ENCODE measurements around the gene CD79B. TPM values are rescaled to one million over a fixed set of nuclear protein-coding genes. Genes with fewer than 3 reads are reported as not detected.

CD79B gene
- total and polyA plus RNA-seq, 2 of the 13 experiments (the other 11 are each of a cell fraction or from before 2014, with no cell fraction given): not detected

DNA sequence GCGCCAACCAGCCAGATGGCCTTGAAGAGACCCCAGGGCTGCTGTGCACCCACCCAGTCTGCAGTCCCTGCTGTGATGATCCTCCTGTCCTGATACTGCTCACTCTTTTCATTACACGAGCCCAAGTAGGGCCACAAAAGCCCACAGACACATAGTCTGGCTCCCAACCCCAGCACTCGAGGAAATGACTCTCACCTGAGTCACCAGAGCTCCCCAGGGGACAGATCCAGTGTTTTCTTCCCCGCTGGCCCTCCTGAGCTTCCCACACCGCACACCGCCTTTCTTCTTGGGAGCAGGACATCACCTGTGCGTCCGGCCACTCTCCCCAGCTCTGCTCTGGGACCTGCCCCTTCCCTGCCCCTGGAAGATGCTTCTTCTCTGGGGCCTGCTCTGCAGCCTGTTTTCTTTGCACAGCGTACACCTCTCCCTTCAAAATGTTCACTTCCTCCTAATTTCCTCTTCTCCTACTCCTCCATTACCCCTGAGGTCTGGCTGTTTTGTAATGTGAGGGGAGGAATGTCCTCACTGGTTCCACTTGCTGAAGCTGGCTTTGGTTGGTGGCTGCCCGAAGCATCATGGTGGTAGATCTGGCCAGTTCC, 42.6 kb upstream of the CD79B start:
- ATAC-seq (no peak), DNase-seq (ENCODE audit: low spot score) (no peak), FAIRE-seq (no peak)
- H4K20me1 ChIP-seq (ENCODE audit: insufficient read depth, low read length): no peaks in the 10 kb centered on the region
- intact Hi-C loops (cut with micrococcal nuclease; ENCODE audit: unreplicated experiment) (no loop called here), in situ Hi-C loops (cut with HindIII; ENCODE audit: extremely low pct_ligation_motif_present, low pct_unique_long_range_greater_than_20kb) (no loop called here)
- no peak overlapping the region for H3K27ac ChIP-seq (ENCODE audit: extremely low read length, insufficient read depth, low read length)
- BruUV-seq (replicated peaks): no TSS peak
- ChIA-PET POLR2A (no interaction called here), CTCF (ENCODE audit: low intra/inter-chr PET ratio, low total read pairs) (no interaction called here)
- 4% methylated on average over 10 of the region's 10 CpGs for WGBS (ENCODE audit: low lambda C conversion rate)
- no peak overlapping the region for H2AFZ ChIP-seq (ENCODE audit: low read length)
- H3K27me3 ChIP-seq (ENCODE audit: control insufficient read depth in 1 of 2, insufficient read depth in 2 of 2, low read length in 2 of 2): peaks cover 13 to 64% of the 10 kb centered on the region in 2 experiments; a peak in 4 of 5 replicates
- TF ChIP-seq ZNF616 (CRISPR knock-in tag; IDR thresholded peaks at IDR 0.05; ENCODE audit: low read depth) (no peak), SRF (IDR thresholded peaks at IDR 0.05; ENCODE audit: low read depth, low read length) (no peak), TRIM24 (CRISPR knock-in tag; IDR thresholded peaks at IDR 0.05) (no peak), DR1 (CRISPR knock-in tag; IDR thresholded peaks at IDR 0.05) (no peak), ZNF10 (CRISPR knock-in tag; IDR thresholded peaks at IDR 0.05; ENCODE audit: borderline replicate concordance, low read depth) (no peak), ZNF260 (CRISPR knock-in tag; IDR thresholded peaks at IDR 0.05; ENCODE audit: borderline replicate concordance, low read depth) (no peak)
- H3K4me2 ChIP-seq (ENCODE audit: low read depth, low read length): no peak overlapping the region
- 0 out of 2 replicates have a peak, but pooled peaks cover 5% of the 10 kb centered on the region for H3K4me1 ChIP-seq (ENCODE audit: insufficient read depth, low read length)
- H3K36me3 ChIP-seq (replicated peaks in 1 of 2; ENCODE audit: control insufficient read depth in 1 of 2, insufficient read depth in 2 of 2, low read length in 2 of 2): no peaks in the 10 kb centered on the region
- H3K9me3 ChIP-seq (ENCODE audit: low read length): no peaks in the 10 kb centered on the region
- no peaks in the 10 kb centered on the region for H3K79me2 ChIP-seq (ENCODE audit: insufficient read depth, low read length)
- H3K9ac ChIP-seq (ENCODE audit: insufficient read depth, low read depth, low read length): no peak overlapping the region
- H3K4me3 ChIP-seq (replicated peaks in 1 of 3; ENCODE audit: insufficient read depth in 1 of 3, low read depth in 2 of 3, low read length in 3 of 3): no peak overlapping the region

DNA sequence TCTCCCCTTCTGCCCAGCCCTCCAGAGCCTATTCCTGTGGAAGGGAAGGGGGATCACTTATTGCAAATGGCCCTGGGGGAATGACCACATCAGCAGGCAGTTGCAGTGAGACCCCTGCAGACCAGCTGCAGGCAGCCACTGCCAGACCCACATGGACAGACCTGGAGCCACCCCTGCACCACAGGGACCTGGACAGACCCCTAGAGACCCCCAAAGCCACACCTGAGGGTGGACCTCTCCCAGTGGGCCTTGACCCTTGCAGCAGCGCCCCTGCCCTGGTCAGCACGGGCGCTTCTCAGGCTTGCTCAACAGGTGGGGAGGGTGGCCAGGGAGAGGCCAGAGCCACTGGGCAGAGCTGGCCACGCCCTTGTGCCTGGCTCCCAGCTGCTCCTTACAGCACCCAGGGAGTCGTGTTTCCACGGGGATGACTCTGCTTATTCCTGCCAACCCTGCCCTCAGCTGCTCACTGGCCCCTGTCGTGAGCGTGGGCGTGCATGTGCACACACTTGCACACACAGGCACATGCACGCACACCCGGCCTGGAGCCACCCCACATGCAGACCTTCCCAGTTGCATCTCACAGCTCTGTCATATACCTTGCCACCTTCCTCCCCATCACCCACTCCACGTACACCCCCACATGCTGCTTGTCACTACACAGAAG, 41.9 kb upstream of the CD79B start:
- POLR2A ChIA-PET: no interaction called here
- in situ Hi-C loops (cut with HindIII; ENCODE audit: extremely low pct_ligation_motif_present, low pct_unique_long_range_greater_than_20kb): no loop called here

More for the DNA sequence above, 41.9 kb upstream of the CD79B start:
- no peaks in the 10 kb centered on the region for H4K20me1 ChIP-seq (ENCODE audit: insufficient read depth, low read length)
- intact Hi-C loops (cut with micrococcal nuclease; ENCODE audit: unreplicated experiment): no loop called here
- 7% methylated on average over 1 of the region's 12 CpGs for WGBS (ENCODE audit: low lambda C conversion rate)
- DNase-seq (ENCODE audit: low spot score) (no peak), ATAC-seq (peak; percentile 30; the same call in 2 of the 3 replicates), FAIRE-seq (no peak)
- no peaks in the 10 kb centered on the region for H3K36me3 ChIP-seq (replicated peaks in 1 of 2; ENCODE audit: control insufficient read depth in 1 of 2, insufficient read depth in 2 of 2, low read length in 2 of 2)
- no peak overlapping the region for H3K4me2 ChIP-seq (ENCODE audit: low read depth, low read length)
- TF ChIP-seq, protein P1, sequence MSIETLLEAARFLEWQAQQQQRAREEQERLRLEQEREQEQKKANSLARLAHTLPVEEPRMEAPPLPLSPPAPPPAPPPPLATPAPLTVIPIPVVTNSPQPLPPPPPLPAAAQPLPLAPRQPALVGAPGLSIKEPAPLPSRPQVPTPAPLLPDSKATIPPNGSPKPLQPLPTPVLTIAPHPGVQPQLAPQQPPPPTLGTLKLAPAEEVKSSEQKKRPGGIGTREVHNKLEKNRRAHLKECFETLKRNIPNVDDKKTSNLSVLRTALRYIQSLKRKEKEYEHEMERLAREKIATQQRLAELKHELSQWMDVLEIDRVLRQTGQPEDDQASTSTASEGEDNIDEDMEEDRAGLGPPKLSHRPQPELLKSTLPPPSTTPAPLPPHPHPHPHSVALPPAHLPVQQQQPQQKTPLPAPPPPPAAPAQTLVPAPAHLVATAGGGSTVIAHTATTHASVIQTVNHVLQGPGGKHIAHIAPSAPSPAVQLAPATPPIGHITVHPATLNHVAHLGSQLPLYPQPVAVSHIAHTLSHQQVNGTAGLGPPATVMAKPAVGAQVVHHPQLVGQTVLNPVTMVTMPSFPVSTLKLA (IDR thresholded peaks at IDR 0.05): peak; percentile 14; the same call in 1 of the 2 replicates
- no peak for TF ChIP-seq TCF7L2 (IDR thresholded peaks at IDR 0.05; ENCODE audit: low read depth, low read length)
- no peaks in the 10 kb centered on the region for H3K9me3 ChIP-seq (ENCODE audit: low read length)
- no TSS peak for BruUV-seq (replicated peaks)
- peaks cover 9 to 61% of the 10 kb centered on the region in 2 experiments; a peak in 4 of 5 replicates for H3K27me3 ChIP-seq (ENCODE audit: control insufficient read depth in 1 of 2, insufficient read depth in 2 of 2, low read length in 2 of 2)
- no peaks in the 10 kb centered on the region for H3K4me1 ChIP-seq (ENCODE audit: insufficient read depth, low read length)
- no peak overlapping the region for H2AFZ ChIP-seq (ENCODE audit: low read length)
- CTCF ChIA-PET (ENCODE audit: low intra/inter-chr PET ratio, low total read pairs): no interaction called here
- H3K79me2 ChIP-seq (ENCODE audit: insufficient read depth, low read length): no peaks in the 10 kb centered on the region
- H3K9ac ChIP-seq (ENCODE audit: insufficient read depth, low read depth, low read length): no peak overlapping the region
- H3K27ac ChIP-seq (ENCODE audit: extremely low read length, insufficient read depth, low read length): no peak overlapping the region
- no peak overlapping the region for H3K4me3 ChIP-seq (replicated peaks in 1 of 3; ENCODE audit: insufficient read depth in 1 of 3, low read depth in 2 of 3, low read length in 3 of 3)
